AG09309 (cell line): ENCODE measurements around the gene RAB7A.

Experiments used
- DNase-seq: peaks from one replicate; pipeline ENCODE4 v3.0.0-alpha.2; 2010; ENCODE audit warnings: low read depth
- H3K4me3 ChIP-seq: 2 replicates; pipeline ENCODE4 v1.5.1; 2011; ENCODE audit warnings: mild to moderate bottlenecking, low read depth, low read length, moderate library complexity; ENCODE audit not compliant: control insufficient read depth
- CTCF ChIP-seq: IDR thresholded peaks from 2 replicates; pipeline ENCODE4 v1.5.1; 2011; ENCODE audit warnings: mild to moderate bottlenecking, low read depth, low read length, inconsistent platforms; ENCODE audit not compliant: insufficient read depth, control insufficient read depth; ENCODE audit errors: missing control alignments

The RAB7A gene

GRCh38 chr3:128799653-128800052 is 73.7 kb downstream of the RAB7A start:
- DNase-seq = no peak
- H3K4me3 ChIP-seq = no peak overlapping the region
- TF ChIP-seq CTCF = no peak

- H3K4me3 ChIP-seq = no peak overlapping the region
- TF ChIP-seq CTCF = no peak
- DNase-seq = no peak
These were observed 74.5 kb downstream of the RAB7A start for GRCh38 chr3:128800241-128801187.

GRCh38 chr3:128801779-128802380 is 75.9 kb downstream of the RAB7A start:
- no peak for TF ChIP-seq CTCF
- H3K4me3 ChIP-seq = no peak overlapping the region
- DNase-seq = no peak

- DNase-seq = no peak
- no peak for TF ChIP-seq CTCF
- no peak overlapping the region for H3K4me3 ChIP-seq
These were observed 77.3 kb downstream of the RAB7A start for GRCh38 chr3:128803307-128803706.

- no peak overlapping the region for H3K4me3 ChIP-seq
- TF ChIP-seq CTCF = no peak
- no peak for DNase-seq
These were observed 78.2 kb downstream of the RAB7A start for GRCh38 chr3:128804017-128804810.

- no peak for TF ChIP-seq CTCF
- no peak overlapping the region for H3K4me3 ChIP-seq
- DNase-seq = no peak
These were observed 78.8 kb downstream of the RAB7A start for GRCh38 chr3:128804811-128805155.
